Measurements from ENCODE around the gene PNMA6E.

Gene PNMA6E

GRCh38 chrX:153370293-153371055 is 30.7 kb downstream of the PNMA6E start:
- no peak for ATAC-seq
- TF ChIP-seq RARB (CRISPR knock-in tag; IDR thresholded peaks at IDR 0.05) (no peak), ZC3H10 (CRISPR knock-in tag; IDR thresholded peaks at IDR 0.05) (no peak)

DNA sequence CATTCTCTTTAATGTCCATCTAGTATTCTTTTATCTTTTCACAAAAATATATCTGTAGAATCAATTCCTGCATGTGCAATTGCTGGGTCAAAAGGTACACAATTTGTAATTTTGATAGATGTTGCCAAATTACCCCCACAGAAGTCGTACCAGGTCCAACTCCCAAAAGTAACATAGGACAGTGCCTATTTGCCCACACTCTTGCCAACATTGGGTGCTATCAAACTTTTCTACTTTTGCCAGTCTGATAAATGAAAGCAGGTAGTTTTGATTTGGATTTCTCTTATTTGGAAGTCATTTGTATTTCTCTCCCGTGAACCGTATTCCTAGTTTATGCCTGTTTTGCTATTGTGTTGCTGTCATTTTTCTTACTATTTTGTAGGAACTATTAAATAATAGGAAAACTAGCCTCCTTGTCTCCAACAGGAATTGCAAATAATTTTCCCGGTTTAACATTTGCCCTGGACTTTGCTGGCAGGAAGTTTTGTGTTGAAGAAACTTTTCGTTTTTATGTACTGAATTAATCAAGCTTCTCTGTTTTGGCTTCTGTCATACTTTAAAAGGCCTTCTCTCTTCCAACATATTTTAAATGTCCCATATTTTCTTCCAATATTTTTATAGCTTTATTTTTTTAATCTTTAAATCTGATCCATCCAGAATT is 34.1 kb downstream of the PNMA6E start:
- no peak for TF ChIP-seq ZFP30 (CRISPR knock-in tag; IDR thresholded peaks at IDR 0.05)
- TF ChIP-seq, protein P1, sequence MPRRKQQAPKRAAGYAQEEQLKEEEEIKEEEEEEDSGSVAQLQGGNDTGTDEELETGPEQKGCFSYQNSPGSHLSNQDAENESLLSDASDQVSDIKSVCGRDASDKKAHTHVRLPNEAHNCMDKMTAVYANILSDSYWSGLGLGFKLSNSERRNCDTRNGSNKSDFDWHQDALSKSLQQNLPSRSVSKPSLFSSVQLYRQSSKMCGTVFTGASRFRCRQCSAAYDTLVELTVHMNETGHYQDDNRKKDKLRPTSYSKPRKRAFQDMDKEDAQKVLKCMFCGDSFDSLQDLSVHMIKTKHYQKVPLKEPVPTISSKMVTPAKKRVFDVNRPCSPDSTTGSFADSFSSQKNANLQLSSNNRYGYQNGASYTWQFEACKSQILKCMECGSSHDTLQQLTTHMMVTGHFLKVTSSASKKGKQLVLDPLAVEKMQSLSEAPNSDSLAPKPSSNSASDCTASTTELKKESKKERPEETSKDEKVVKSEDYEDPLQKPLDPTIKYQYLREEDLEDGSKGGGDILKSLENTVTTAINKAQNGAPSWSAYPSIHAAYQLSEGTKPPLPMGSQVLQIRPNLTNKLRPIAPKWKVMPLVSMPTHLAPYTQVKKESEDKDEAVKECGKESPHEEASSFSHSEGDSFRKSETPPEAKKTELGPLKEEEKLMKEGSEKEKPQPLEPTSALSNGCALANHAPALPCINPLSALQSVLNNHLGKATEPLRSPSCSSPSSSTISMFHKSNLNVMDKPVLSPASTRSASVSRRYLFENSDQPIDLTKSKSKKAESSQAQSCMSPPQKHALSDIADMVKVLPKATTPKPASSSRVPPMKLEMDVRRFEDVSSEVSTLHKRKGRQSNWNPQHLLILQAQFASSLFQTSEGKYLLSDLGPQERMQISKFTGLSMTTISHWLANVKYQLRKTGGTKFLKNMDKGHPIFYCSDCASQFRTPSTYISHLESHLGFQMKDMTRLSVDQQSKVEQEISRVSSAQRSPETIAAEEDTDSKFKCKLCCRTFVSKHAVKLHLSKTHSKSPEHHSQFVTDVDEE (CRISPR knock-in tag; IDR thresholded peaks at IDR 0.05): no peak

GRCh38 chrX:153366119-153366518 is 35.0 kb downstream of the PNMA6E start:
- no peak for ATAC-seq
- TF ChIP-seq, protein P2, sequence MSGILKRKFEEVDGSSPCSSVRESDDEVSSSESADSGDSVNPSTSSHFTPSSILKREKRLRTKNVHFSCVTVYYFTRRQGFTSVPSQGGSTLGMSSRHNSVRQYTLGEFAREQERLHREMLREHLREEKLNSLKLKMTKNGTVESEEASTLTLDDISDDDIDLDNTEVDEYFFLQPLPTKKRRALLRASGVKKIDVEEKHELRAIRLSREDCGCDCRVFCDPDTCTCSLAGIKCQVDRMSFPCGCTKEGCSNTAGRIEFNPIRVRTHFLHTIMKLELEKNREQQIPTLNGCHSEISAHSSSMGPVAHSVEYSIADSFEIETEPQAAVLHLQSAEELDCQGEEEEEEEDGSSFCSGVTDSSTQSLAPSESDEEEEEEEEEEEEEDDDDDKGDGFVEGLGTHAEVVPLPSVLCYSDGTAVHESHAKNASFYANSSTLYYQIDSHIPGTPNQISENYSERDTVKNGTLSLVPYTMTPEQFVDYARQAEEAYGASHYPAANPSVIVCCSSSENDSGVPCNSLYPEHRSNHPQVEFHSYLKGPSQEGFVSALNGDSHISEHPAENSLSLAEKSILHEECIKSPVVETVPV (CRISPR knock-in tag; IDR thresholded peaks at IDR 0.05): no peak
- TF ChIP-seq OSR1 (CRISPR knock-in tag; IDR thresholded peaks at IDR 0.05): no peak
- no peak for TF ChIP-seq TOX (CRISPR knock-in tag; IDR thresholded peaks at IDR 0.05; ENCODE audit: borderline replicate concordance)
- TF ChIP-seq BACH2 (CRISPR knock-in tag; IDR thresholded peaks at IDR 0.05; ENCODE audit: borderline replicate concordance): no peak
- no peak for TF ChIP-seq ARNTL (CRISPR knock-in tag; IDR thresholded peaks at IDR 0.05; ENCODE audit: borderline replicate concordance, low read depth)
- TF ChIP-seq ZFP3 (CRISPR knock-in tag; IDR thresholded peaks at IDR 0.05): no peak
- TF ChIP-seq TCF4 (CRISPR knock-in tag; IDR thresholded peaks at IDR 0.05; ENCODE audit: borderline replicate concordance): no peak
- TF ChIP-seq ZFP30 (CRISPR knock-in tag; IDR thresholded peaks at IDR 0.05): no peak
- no peak for TF ChIP-seq CSDC2 (CRISPR knock-in tag; IDR thresholded peaks at IDR 0.05)
- TF ChIP-seq ZNF70 (CRISPR knock-in tag; IDR thresholded peaks at IDR 0.05): no peak
- no peak for TF ChIP-seq SNAI2 (CRISPR knock-in tag; IDR thresholded peaks at IDR 0.05)
- no peak for TF ChIP-seq RARB (CRISPR knock-in tag; IDR thresholded peaks at IDR 0.05)
- TF ChIP-seq PATZ1 (CRISPR knock-in tag; IDR thresholded peaks at IDR 0.05; ENCODE audit: borderline replicate concordance): no peak

More for the DNA sequence above, 34.1 kb downstream of the PNMA6E start:
- ATAC-seq: no peak

DNA sequence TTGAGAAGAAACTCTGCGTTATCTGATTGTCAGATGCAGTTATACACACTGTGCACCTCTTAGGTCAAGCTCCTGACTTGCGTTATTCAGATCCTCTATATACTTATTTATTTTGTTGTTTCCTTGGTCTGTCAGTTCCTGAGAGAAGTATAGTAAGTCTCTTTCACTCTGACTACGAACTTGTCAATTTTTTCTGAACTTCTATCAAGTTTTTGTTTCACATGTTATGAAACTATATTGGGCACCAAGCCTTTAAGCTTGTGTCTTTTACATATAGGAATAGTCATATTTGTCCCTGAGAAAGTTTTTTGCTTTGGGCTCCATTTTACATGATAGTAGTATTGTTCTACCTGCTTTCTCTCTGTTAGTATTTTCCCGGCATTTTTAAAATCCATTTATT is 35.5 kb downstream of the PNMA6E start:
- no peak for ATAC-seq
- TF ChIP-seq, protein P2 (CRISPR knock-in tag; IDR thresholded peaks at IDR 0.05): no peak
- TF ChIP-seq, protein P3, sequence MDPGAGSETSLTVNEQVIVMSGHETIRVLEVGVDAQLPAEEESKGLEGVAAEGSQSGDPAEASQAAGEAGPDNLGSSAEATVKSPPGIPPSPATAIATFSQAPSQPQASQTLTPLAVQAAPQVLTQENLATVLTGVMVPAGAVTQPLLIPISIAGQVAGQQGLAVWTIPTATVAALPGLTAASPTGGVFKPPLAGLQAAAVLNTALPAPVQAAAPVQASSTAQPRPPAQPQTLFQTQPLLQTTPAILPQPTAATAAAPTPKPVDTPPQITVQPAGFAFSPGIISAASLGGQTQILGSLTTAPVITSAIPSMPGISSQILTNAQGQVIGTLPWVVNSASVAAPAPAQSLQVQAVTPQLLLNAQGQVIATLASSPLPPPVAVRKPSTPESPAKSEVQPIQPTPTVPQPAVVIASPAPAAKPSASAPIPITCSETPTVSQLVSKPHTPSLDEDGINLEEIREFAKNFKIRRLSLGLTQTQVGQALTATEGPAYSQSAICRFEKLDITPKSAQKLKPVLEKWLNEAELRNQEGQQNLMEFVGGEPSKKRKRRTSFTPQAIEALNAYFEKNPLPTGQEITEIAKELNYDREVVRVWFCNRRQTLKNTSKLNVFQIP (CRISPR knock-in tag; IDR thresholded peaks at IDR 0.05; ENCODE audit: borderline replicate concordance, low read depth): no peak
- TF ChIP-seq ZFP30 (CRISPR knock-in tag; IDR thresholded peaks at IDR 0.05): no peak
- TF ChIP-seq PATZ1 (CRISPR knock-in tag; IDR thresholded peaks at IDR 0.05; ENCODE audit: borderline replicate concordance): no peak
- TF ChIP-seq PPARA (CRISPR knock-in tag; IDR thresholded peaks at IDR 0.05; ENCODE audit: borderline replicate concordance): no peak
- TF ChIP-seq OSR1 (CRISPR knock-in tag; IDR thresholded peaks at IDR 0.05): no peak
- no peak for TF ChIP-seq CREB5 (CRISPR knock-in tag; IDR thresholded peaks at IDR 0.05; ENCODE audit: low read depth)
- no peak for TF ChIP-seq ESRRG (CRISPR knock-in tag; IDR thresholded peaks at IDR 0.05)
- TF ChIP-seq RARB (CRISPR knock-in tag; IDR thresholded peaks at IDR 0.05): no peak
- no peak for TF ChIP-seq BACH2 (CRISPR knock-in tag; IDR thresholded peaks at IDR 0.05; ENCODE audit: borderline replicate concordance)
- no peak for TF ChIP-seq ZNF70 (CRISPR knock-in tag; IDR thresholded peaks at IDR 0.05)
- TF ChIP-seq ZNF8 (CRISPR knock-in tag; IDR thresholded peaks at IDR 0.05): no peak
